Left ventricle myocardium inferior (tissue), 1 donor: ENCODE results near the gene PRMT3. TPM values are rescaled to one million over a fixed set of nuclear protein-coding genes. Genes with fewer than 3 reads are reported as not detected.

Experiments used
- DNase-seq: peaks from one replicate; pipeline ENCODE4 v3.0.0-alpha.2; 2020
- H3K27ac ChIP-seq: fragments of 200-600 bp; replicated peaks from 2 replicates; pipeline ENCODE4 v1.8.0; 2021
- H3K27me3 ChIP-seq: fragments of 200-600 bp; 2 replicates; pipeline ENCODE4 v1.8.0; 2021; ENCODE audit warnings: low read depth
- H3K36me3 ChIP-seq: fragments of 200-600 bp; 2 replicates; pipeline ENCODE4 v1.8.0; 2021
- H3K4me1 ChIP-seq: fragments of 200-600 bp; 2 replicates; pipeline ENCODE4 v1.8.0; 2021
- H3K4me3 ChIP-seq: fragments of 200-600 bp; 2 replicates; pipeline ENCODE4 v1.8.0; 2021; ENCODE audit warnings: mild to moderate bottlenecking, moderate library complexity
- H3K9me3 ChIP-seq: fragments of 200-600 bp; replicated peaks from 2 replicates; pipeline ENCODE4 v1.8.0; 2021
- CTCF ChIP-seq: fragments of 200-600 bp; IDR thresholded peaks from 2 replicates; pipeline ENCODE4 v1.8.0; 2021; ENCODE audit warnings: antibody characterized with exemption, mild to moderate bottlenecking, borderline replicate concordance
- intact Hi-C: fragments of 100-400 bp; cut with micrococcal nuclease; formaldehyde crosslinking; loops from one replicate; pipeline ENCODE4 v1.11.0; 2022
- total RNA-seq: library from RNA; stranded (reverse); fragmentation: NEBNext Ultra II Directional; extraction: Animal tissue kit (Norgen Biotek cat#: 25700); gene quantifications from one replicate; pipeline ENCODE4 v1.2.1, GENCODE V29; 2021
- donor health status: DM: no; HTN: yes; CAD: no; lungs with severe emphysema.

PRMT3 gene
- total RNA-seq, 1 donor from 2014 or later, result 11.4 TPM

DNA sequence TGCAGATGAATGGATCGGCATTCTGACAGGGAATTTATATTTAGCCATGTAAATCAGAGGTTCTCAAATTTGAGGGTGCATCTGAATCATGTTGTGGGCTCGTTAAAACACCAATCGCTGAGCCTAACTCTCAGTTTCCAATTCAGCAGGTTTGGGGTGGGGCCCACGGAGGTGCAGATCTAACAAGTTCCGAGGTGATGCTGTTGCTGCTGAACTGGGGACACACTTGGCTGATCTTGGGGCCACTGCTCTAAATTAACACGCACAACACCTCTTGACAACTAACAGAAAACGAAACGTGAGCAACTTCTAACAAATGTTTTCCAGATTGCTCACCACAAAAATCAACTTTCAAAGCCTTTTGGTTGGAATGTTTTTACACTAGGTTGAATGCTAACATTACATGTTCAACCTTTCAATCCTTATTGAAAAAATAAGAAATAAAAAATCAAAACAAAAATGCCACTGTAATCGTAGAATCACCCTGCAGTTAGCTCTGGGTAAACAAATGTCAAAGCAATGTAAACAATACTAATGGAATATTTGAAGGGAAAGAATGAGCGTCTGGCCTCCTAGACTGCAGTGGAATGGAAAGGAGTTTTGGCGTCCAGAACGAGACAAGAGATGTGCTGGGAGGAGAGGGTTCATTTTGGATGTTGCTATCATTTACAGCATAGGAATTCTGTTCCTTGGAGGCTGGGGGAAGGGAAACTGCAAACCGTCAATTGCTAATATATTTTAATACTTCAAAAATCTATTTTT lies 143.6 kb downstream of the PRMT3 start:
- DNase-seq, result no peak
- Histone ChIP-seq H3K27me3 (peaks cover 13% of the 10 kb centered on the region), H3K4me1 (no peaks in the 10 kb centered on the region), H3K9me3 (no peaks in the 10 kb centered on the region), H3K4me3 (no peak overlapping the region), H3K36me3 (no peaks in the 10 kb centered on the region), H3K27ac (no peak overlapping the region)
- TF ChIP-seq CTCF, result no peak
- intact Hi-C loops, result no loop called here

- no peaks in the 10 kb centered on the region for H3K4me1 ChIP-seq
- intact Hi-C loops, result no loop called here
- no peak overlapping the region for H3K4me3 ChIP-seq
These were observed 147.9 kb downstream of the PRMT3 start for GRCh38 chr11:20535271-20535881.

DNA sequence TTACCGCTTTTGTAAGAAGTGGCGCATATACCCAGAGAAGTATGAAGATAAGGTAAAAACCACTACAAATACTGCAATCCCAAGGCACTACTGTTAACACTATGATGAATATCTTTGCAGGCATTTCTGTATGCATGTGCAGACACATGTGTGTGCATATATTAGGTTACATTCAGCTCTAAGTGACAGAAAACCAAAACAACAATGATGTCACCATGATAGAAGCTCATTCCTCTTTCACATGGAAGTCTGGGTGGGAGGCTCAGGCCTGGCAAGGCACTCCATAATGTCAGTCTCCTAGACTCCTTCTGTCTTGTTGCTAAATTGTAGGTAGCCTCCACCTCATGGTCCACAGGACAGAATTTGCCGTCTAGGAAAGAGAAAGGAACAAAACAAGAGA lies 148.8 kb downstream of the PRMT3 start:
- no peaks in the 10 kb centered on the region for H3K4me1 ChIP-seq
- H3K9me3 ChIP-seq, result peaks cover 18% of the 10 kb centered on the region
- intact Hi-C loops, result no loop called here
- H3K27me3 ChIP-seq, result peaks cover 19% of the 10 kb centered on the region
- no peak overlapping the region for H3K4me3 ChIP-seq
- H3K27ac ChIP-seq, result no peak overlapping the region
- no peak for DNase-seq
- no peak for TF ChIP-seq CTCF
- no peaks in the 10 kb centered on the region for H3K36me3 ChIP-seq

More at GRCh38 chr11:20535271-20535881, 147.9 kb downstream of the PRMT3 start:
- Histone ChIP-seq H3K27ac (no peak overlapping the region), H3K27me3 (peaks cover 19% of the 10 kb centered on the region), H3K36me3 (no peaks in the 10 kb centered on the region), H3K9me3 (peaks cover 18% of the 10 kb centered on the region)
- TF ChIP-seq CTCF, result no peak
- no peak for DNase-seq

DNA sequence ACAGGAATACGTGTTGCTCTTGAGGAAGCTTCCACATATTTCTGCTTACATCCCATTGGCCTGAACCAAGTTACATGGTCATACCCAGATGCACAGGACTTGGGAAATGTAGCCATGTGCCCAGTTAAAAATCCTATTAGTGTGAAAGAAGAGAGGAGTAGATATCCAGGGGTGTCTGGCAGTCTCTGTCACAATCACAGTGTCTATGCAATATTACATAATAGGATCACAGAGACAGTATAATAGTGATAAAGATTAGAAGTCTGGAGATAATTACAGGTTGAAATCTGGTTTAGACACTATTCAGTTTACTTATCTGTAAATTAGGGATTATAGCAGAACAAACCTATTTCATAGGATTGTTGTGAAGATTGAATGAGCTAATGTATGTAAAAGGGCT lies 149.3 kb downstream of the PRMT3 start:
- Histone ChIP-seq H3K9me3 (peaks cover 18% of the 10 kb centered on the region), H3K27me3 (peaks cover 22% of the 10 kb centered on the region), H3K27ac (no peak overlapping the region), H3K4me3 (no peak overlapping the region), H3K4me1 (no peaks in the 10 kb centered on the region), H3K36me3 (no peaks in the 10 kb centered on the region)
- intact Hi-C loops, result no loop called here
- TF ChIP-seq CTCF, result no peak
- DNase-seq, result no peak

- Histone ChIP-seq H3K36me3 (no peaks in the 10 kb centered on the region), H3K4me1 (no peaks in the 10 kb centered on the region), H3K4me3 (no peak overlapping the region), H3K9me3 (peaks cover 18% of the 10 kb centered on the region), H3K27me3 (peaks cover 12% of the 10 kb centered on the region), H3K27ac (no peak overlapping the region)
- intact Hi-C loops, result no loop called here
- DNase-seq, result no peak
- TF ChIP-seq CTCF, result no peak
These were observed 154.0 kb downstream of the PRMT3 start for GRCh38 chr11:20541503-20541902.
